OCI-LY3 (cell line): ENCODE measurements around the gene CNTN1.

Source experiments
- EZH2phosphoT487 ChIP-seq: fragments of 200-600 bp; shearing (Covaris generic); IDR thresholded peaks from 2 replicates; pipeline ENCODE4 v1.6.1; 2018; ENCODE audit warnings: antibody characterized with exemption, mixed run types, low read depth
- TF ChIP-seq, protein P1 (sequence below): fragments of 200-600, 300-600 bp; sonication (generic); IDR thresholded peaks from 2 replicates; pipeline ENCODE4 v1.5.1; 2014; ENCODE audit warnings: antibody characterized with exemption, low read length, low read depth

DNA sequence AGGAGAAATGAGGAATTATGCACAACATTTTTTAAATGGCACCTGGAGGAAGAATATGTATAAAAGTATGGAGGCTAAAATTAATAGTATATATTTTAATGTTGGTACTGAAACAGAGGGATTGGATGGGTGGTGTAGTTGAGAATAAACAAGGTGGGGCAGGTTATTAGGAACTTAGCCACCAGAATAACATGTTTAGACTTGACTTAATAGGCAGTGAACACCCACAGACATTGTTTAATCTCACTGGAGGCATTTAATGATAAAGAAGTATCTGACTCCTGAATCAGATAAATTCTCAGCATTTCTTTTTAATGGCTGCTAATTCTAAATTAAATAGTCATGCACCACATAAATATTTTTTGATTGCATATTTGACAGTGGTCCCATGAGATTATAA is 139.7 kb downstream of the CNTN1 start:
- no peak for TF ChIP-seq EZH2phosphoT487
- TF ChIP-seq, protein P1, sequence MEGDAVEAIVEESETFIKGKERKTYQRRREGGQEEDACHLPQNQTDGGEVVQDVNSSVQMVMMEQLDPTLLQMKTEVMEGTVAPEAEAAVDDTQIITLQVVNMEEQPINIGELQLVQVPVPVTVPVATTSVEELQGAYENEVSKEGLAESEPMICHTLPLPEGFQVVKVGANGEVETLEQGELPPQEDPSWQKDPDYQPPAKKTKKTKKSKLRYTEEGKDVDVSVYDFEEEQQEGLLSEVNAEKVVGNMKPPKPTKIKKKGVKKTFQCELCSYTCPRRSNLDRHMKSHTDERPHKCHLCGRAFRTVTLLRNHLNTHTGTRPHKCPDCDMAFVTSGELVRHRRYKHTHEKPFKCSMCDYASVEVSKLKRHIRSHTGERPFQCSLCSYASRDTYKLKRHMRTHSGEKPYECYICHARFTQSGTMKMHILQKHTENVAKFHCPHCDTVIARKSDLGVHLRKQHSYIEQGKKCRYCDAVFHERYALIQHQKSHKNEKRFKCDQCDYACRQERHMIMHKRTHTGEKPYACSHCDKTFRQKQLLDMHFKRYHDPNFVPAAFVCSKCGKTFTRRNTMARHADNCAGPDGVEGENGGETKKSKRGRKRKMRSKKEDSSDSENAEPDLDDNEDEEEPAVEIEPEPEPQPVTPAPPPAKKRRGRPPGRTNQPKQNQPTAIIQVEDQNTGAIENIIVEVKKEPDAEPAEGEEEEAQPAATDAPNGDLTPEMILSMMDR, result no peak
